MV-4-11 (cell line): ENCODE measurements around the gene LAPTM4A.
"Not testable (repeated sequence)": the region's sequence is repeated elsewhere in the genome, so short reads cannot be mapped to it uniquely, and the experiment has no call there.

Experiments used
- DNase-seq: peaks from one replicate; lab custom pipeline; 2025; lab: John Stamatoyannopoulos, UW

The LAPTM4A gene

DNA sequence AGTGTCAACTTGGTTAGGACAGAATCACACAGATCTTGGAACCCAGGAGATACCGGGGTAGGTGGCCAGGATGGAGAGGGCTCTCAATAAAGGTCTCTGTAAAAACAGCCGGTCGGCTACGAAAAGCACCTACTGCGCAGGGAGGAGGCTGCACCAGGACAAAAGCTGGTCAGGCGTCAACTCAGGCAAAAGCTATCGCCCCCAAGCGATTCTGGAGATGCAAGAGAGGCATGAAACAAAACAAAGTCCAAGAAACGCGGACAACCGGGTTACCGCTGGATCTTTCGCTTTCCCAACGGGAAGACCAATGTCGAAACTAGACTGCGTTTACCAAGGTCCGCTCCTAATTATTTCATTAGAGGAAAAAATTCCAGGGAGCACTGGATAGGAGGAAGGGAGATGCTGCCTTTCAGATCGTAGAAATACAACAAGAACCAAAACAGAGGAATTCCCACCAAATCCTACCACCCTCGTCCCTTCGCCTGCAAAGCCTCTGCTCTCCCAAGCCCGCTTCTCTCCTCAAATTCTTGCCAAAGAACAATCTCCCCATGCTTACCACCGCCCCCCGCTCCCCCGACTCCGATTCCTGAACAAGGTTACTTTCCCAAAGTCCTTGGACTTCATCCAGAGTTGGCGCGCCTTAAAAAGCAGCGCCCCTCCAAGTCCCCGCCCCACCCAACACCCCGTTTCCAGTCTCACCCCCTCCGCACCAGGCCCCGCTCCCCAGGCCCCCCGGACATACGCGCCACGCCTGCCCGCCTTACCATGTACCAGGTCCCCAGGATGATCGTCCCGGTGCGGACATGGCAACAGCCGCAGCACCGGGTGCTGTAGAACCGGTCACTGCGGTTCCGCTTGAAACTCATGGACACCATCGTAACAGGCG lies 539 bp downstream of the LAPTM4A start:
- peak; percentile 31 for DNase-seq

DNA sequence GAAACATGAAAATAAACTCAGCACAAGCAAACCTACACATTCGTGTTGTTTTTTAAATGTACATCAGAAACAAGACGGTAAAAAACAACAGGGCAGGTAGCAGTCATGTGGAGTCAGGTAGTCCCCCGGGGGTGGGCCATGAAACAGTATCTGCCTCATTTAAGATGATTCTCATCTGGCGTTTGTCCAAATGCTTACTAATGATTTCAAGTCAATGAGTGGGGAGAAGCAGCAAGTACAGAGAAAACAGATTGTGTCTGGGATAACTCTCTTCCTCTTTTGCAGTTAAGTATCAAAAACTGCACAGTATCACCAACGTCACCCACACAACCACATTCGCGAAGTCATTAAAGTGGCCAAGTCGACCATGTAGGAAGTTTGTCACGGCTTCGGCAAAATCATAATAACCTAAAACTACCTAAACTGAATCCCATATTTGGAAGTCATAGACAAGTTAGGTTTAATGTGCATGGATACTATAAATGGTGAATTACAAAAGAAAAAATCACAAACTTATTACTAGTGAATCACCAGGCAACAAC lies 1.3 kb downstream of the LAPTM4A start:
- peak; percentile 86 for DNase-seq

DNA sequence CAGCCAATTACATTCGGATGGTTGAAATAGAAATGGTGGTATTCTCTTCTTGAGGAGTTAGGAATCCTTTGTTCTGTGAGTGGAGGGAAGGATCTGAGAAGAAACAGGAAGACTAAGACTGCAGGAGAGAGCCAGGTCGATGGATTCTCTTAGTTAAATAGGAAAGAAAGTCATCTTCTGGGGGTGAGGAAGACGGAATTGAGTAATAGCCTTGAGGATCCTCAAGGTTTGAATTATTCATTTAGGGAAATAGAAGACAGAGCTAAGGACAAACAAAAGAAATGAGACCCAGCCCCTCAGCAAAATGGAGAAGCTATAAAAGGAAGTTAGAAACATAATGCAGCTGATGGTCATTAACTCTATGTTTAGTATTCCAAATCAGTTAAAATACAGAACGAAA lies 1.8 kb downstream of the LAPTM4A start:
- DNase-seq = peak; percentile 77

DNA sequence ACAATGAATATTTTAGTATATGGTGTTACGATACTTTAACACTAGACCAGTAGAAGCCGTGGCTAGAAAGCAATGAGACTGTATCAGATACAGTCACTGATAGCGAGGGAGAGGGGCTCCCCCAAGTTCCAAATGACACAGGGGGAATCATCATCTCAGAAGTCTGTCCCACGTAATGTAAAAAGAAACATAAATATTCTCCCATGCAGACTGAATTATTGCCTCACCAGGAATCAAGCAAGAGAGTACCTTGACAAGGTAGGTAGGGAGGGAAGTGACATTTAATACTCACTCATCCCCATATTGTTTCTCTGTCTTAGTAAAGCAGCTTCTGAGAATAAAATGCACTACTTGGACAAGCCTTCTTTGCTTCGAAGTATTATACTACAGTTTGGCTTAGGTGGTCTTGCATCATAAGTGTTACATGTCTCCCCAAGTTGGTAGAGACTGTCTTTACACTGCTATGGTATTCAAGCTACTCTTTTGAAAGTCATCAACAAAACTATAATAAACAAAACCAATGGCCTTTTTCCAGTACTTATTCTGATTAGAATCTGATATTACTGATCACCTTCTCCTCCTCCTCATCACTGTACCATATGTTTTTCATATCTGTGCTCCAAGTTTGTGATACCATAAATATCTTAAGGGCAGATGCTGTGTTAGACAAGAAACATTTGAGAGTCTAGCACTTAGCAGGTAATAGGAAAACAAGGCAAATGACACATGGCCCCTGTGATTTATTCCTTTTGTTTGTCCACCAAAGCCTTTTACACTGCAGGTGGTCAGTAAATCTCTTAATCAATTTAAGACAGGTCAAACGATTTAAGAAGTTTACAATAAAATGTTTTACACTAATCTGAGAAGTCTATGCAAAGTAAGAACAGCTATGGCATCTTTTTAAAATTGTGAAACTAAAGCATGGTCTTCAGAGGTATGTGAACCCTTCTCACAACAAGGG lies 2.7 kb downstream of the LAPTM4A start:
- no peak for DNase-seq

DNA sequence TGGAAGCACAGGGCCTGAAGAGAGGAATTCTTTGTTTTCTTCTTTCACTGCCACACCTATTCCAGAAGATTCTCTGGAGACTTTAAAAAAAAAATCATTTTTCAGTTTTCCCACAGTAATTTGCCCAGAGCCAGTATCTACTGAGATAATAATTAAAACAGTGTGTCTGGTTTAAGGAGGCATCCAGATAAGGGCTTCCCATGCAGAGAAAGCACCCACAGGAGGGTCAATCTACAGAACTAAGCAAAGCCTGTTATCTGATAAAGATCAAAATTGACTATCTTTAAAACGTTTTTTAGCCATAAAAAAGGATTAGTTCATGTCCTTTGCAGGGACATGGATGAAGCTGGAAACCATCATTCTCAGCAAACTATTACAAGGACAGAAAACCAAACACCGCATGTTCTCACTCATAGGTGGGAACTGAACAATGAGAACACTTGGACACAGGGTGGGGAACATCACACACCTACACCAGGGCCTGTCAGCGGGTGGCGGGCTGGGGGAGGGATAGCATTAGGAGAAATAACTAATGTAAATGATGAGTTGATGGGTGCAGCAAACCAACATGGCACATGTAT lies 5.6 kb downstream of the LAPTM4A start:
- DNase-seq = not testable (repeated sequence)

DNA sequence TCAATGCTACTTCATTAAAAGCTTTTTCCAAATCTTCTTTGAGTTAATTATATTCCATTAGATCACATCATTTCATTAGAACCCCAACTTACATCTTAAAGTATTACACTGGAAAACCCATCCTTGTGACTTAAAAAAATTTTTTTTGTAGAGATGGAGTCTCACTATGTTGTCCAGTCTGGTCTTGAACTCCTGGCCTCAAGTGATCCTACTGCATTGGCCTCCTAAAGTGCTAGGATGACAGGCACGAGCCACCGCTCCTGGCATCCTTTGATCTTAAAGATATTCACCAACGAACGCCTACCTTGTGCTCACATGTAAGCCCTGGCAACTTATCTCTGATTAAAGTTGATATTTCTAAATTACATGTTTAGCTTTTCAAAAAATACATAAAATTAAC lies 6.7 kb downstream of the LAPTM4A start:
- DNase-seq = no peak

DNA sequence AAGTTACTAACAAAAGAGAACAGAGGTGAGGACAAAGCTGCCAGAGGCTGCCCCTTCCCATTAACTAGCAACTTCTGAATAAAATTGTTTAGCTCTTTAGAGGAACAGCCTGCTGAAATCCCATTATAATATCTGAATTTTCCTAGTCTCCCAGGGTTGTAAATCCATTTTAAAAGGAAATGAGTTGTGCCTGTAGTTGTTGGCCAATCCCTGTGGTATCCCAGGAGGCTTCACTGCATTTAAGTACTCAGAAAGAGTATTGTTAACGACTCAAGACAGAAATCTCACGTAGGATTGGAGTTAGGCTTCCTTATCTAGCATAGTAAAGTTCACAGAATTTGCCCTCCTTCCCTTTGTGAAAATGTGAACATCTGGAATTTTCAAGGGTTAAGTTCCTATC lies 8.9 kb downstream of the LAPTM4A start:
- DNase-seq = no peak

DNA sequence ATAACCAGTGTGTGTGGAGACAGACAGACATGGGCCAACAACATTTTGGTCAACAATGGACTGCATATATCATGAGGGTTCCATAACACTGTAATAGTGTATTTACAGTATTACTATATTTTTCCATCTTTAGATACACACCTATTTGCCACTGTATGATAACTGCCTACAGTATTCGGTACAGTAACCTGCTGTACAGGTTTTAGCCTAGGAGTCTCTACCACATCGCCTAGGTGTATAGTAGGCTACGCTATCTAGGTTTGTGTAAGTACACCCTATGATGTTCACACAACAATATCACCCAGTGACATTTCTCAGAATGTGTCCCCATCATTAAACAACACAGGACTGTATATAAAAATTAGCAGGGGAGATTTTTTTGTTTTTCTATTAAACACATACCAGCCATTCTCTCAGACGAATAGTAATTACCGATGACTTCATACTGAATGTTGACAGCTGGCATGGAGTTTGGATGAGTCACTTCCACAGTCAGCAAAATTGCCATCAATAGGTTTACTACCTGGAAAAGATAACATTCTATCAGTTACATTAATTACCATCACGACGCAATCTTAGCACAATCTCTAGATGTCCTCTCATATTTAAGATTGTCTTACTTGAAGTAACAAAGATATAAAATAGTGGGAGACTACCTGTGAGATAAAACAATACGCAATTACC lies 10.8 kb downstream of the LAPTM4A start:
- DNase-seq = no peak

DNA sequence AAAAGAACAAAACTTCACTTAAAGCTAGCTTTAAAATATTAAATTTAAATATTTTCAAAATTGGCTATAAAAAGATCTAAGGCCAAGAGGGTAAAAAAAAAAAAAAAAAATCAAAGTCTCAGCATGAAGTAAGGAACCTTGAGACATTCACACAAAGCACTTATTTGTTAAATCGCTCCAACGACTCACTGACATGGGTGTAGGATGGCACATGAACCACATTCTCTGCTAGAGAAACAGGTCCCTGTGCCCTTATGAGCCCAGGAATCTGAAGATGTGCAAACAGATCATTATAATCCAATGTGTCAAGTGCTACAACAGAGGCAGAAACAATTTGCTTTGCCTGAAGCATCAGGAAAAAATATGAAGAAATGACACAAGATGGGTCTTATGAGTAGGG lies 13.8 kb downstream of the LAPTM4A start:
- DNase-seq = no peak

DNA sequence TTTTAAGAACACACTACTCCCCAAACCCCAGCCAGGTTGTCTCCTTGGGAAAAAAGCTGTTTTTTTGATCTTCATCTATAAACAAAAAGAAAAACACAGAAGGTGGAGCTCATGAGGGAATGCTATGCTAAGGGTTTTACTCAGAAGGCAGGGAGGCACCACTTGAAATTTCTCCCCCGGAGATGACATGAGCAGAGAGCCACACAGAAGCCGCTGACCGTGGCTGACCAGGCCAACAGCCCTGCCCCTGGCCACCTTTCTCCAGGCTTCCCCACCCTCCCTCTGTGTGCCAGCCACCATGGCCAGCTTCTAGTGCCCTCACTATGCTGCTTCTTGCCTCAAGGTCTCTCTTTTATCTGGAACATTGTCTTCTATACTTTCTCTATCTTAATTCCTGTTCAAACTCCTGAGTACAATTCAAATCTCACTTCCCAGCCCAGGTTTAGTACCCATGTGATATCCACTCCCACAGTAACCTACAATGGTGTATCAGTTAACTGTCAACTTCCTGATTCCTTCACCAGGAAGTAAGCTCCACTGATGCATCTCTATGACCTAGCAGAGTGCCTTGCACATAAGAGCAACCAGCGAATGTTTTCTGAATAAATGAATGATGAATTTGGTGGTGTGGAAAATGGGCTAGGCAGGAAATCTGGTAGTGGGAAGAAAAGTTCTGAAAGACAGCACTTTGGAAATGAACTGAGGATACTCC lies 15.3 kb downstream of the LAPTM4A start:
- DNase-seq = peak; percentile 54

DNA sequence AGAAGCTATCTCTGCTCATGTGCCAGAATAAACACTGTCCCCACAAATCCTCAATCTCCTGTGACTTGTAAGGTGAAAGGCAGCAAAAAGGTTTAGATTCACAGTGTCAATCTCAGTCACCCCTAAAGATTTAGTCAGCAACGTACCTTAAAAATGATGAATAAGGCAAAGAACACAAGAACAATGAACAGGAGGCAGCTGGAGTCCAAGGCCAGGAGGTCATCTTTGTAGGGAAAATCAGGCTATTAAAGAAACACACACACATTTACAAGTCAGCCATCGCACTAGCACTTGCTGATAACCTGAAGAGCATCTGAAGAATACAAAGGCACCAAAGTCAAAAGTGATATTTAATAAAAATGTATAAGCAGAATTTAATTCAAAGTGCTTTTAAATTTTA lies 16.6 kb downstream of the LAPTM4A start:
- DNase-seq = no peak

DNA sequence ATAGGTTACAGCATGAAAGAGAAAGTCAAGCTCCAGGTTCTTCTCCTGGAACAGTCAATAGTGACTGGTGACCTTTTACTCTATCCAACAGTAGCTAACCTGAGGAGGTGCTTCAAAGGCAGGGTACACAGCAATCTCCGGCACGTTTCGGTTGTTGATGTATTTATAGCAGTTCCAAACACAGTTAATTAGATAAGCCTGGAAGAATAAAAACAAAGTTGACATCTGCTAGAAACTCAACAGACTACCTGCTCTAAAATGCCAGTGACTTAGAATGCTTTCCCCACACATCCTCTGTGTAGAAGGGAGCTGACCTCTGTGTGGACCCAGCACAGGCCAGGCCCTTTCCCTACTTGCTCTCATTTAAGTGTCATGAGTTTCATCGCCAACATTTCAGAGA lies 17.2 kb downstream of the LAPTM4A start:
- no peak for DNase-seq

DNA sequence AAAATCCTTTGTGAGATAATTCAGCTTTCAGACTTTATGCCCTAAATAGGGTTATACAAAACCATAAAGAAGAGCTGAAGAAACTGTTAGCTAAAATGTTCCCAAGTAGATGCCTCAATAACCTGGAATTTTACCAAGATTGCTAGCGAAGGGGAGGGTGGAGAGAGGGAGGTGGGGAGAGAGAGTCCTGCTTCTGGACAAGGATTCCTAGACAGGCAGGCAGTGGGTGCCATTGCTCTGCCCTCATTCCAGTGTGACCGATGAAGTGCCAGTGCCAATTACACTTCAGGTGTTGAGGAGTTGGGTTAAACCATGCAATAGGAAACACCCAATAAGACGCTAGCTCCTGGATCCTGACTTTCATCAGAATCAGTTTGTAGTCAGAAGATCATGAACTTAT lies 18.1 kb downstream of the LAPTM4A start:
- DNase-seq = no peak

DNA sequence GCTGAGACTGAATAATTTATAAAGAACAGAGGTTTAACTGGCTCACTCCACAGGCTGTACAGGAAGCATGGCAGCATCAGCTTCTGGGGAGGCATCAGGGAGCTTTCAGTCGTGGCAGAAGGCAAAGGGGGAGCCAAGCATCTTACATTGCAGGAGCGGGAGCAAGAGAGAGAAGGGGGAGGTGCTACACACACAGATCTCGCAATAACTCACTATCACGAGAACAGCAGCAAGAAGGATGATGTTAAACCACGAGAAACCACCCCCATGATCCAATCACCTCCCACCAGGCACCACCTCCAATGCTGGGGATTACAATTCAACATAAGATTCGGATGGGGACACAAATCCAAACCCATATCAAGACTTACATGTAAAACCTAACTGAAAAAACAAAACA lies 21.2 kb downstream of the LAPTM4A start:
- peak; percentile 22 for DNase-seq

DNA sequence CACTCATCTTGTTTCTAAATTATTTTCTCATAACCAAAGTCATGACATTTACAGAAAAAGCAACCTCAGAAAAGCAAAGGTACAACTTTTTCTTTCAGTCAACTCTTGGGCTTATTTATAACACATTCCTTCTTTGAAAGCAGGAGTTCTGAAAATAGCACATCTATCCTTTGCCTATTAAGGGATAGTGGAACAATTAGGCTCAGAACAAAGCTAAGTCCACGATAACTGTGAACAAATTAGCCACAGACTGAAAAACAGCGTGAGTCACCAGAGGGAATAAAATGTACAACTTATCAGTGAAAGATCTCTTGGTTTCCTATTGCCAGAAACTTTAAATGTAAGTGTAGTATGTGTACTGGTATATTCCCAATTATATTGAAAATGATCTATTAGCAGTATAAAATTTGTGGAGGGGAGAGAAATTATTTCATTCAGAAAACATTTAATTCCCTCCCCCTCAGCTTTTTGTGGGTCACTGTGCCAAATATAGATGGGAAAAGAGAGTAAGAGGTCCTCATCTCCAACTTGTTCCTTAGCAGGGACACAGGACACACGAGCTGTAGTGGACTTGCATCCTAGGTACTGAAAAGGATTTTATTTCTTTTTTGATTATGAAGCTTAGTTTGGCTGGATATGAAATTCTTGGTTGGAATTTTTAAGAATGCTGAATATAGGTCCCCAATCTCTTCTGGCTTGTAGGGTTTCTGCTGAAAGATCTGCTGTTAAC lies 23.6 kb downstream of the LAPTM4A start:
- no peak for DNase-seq

DNA sequence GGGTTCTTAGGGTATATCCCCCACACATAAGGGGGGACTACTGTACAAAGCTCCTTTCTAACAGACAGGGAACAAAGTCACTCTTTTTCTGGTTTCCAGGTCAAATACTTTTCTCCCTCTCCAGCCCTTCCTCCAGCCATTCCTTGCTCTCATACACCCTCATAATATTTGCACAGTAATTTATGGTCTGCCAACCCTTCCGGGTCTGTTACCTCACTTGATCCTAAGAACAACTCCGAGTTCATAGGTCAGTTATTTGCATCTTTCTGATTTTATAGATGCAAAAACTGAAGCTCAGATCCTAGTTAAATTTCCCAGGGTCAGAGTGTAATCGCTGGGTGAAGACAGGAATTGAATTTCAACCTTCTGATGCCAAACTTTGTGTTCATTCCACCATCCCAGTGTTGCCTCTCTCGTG lies 24.2 kb downstream of the LAPTM4A start:
- no peak for DNase-seq

DNA sequence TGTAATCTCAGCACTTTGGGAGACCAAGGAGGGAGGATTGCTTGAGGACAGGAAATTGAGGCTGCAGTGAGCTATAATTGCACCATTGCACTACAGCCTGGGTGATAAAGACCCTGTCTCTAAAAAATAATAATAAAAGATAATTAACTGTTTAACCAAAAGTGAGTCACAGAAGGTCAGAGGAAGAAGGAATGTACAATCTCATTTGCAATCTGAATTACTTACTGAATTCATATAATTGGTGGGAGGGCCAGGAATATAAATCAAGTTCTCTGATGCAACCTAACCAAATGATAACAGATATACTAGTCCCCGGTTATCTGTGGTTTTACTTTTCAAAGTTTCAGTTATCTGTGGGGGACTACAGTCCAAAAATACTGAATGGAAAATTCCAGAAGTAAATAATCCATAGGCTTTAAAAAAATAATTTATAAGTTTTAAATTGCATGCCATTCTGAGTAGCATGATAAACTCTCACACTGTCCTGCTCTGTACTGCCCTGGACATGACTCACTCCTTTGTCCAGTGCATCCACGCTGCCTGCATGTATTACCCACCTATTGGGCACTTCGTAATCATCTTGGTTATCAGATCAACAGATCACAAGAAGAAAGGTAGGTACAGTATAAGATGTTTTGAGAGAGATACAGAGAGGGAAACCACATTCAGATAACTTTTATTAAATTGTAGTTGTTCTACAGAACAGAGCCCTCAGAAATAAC lies 26.2 kb downstream of the LAPTM4A start:
- DNase-seq = peak; percentile 8

DNA sequence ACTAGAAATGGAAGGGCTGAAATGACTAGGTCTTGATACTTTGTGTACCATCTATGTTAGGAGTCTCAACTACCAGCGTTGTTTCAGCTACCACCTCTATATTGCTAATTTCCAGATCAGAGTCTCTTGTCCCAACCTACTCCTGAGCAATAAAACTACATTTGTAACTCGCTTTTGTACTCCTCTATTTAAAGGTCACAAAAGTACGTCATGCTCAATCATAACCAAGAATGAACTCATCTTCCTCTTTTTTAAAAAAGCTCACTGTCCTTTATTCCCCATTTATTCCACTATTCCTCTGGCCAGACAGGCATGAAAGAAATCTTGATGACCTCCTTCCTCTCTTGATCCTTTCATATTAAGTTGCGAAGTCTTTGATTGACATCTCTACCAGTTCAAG lies 27.7 kb downstream of the LAPTM4A start:
- DNase-seq = peak; percentile 56

DNA sequence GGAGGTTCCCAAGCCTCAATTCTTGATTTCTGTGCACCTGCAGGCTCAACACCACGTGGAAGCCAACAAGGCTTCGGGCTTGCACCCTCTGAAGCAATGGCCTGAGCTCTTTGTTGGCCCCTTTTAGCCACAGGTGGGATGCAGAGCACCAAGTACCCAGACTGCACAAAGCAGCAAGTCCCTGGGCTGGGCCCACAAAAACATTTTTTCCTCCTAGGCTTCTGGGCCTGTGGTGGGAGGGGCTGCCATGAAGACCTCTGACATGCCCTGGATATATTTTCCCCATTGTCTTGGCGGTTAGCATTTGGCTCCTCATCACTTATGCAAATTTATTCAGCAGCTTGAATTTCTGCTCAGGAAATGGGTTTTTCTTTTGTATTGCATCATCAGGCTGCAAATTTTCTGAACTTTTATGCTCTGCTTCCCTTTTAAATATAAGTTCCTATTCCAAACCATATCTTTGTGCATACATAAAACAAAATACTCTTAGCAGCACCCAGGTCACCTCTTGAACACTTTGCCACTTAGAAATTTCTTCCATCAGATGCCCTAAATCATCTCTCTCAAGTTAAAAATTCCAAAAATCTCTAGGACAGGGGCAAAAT lies 29.9 kb downstream of the LAPTM4A start:
- DNase-seq = peak; percentile 78
